Neural cell (in vitro differentiated cells): ENCODE measurements around the gene GALNT1. TPM values are rescaled to one million over a fixed set of nuclear protein-coding genes. Genes with fewer than 3 reads are reported as not detected.

Experiments used
- H2AFZ ChIP-seq: fragments of 200-600, 300-800 bp; sonication (generic), shearing (Covaris generic); 2 replicates; pipeline ENCODE4 v1.6.0; 2014; ENCODE audit warnings: low read depth, mild to moderate bottlenecking, antibody characterized with exemption, low read length, moderate library complexity
- H3F3A ChIP-seq: fragments of 200-600 bp; shearing (Covaris generic); 2 replicates; pipeline ENCODE4 v1.6.1; 2016; ENCODE audit warnings: mild to moderate bottlenecking, moderate library complexity, mixed read lengths, antibody characterized with exemption, low read length; ENCODE audit not compliant: insufficient read depth, poor library complexity, severe bottlenecking
- H3K27ac ChIP-seq: fragments of 200-600, 300-800 bp; sonication (generic), shearing (Covaris generic); 2 replicates; pipeline ENCODE4 v1.5.1; 2014; ENCODE audit warnings: mild to moderate bottlenecking, low read length, moderate library complexity
- H3K27me3 ChIP-seq: fragments of 300-800, 200-600 bp; sonication (generic), shearing (Covaris generic); 2 replicates; pipeline ENCODE4 v1.6.0; 2014; ENCODE audit warnings: mild to moderate bottlenecking, low read depth, low read length, moderate library complexity; ENCODE audit not compliant: insufficient read depth
- H3K36me3 ChIP-seq: fragments of 300-800, 200-600 bp; sonication (generic), shearing (Covaris generic); 2 replicates; pipeline ENCODE4 v1.5.1; 2014; ENCODE audit warnings: mild to moderate bottlenecking, antibody characterized with exemption, low read length, moderate library complexity; ENCODE audit not compliant: insufficient read depth
- H3K4me2 ChIP-seq: fragments of 300-800, 200-600 bp; sonication (generic), shearing (Covaris generic); 2 replicates; pipeline ENCODE4 v1.6.0; 2014; ENCODE audit warnings: mild to moderate bottlenecking, low read length
- H3K4me3 ChIP-seq: fragments of 300-800, 200-600 bp; sonication (generic), shearing (Covaris generic); 2 replicates; pipeline ENCODE4 v1.5.1; 2014; ENCODE audit warnings: mild to moderate bottlenecking, low read length, moderate library complexity
- H3K79me2 ChIP-seq: fragments of 200-600 bp; shearing (Covaris generic); replicated peaks from 2 replicates; pipeline ENCODE4 v1.6.0; 2014; ENCODE audit warnings: mild to moderate bottlenecking, low read length, moderate library complexity; ENCODE audit not compliant: insufficient read depth
- H3K9ac ChIP-seq: fragments of 300-800, 200-600 bp; sonication (generic), shearing (Covaris generic); 2 replicates; pipeline ENCODE4 v1.6.1; 2016; ENCODE audit warnings: mild to moderate bottlenecking, low read length, mixed read lengths
- H3K9me2 ChIP-seq: fragments of 200-600 bp; shearing (Covaris generic); 2 replicates; pipeline ENCODE4 v1.6.1; 2016; ENCODE audit warnings: mild to moderate bottlenecking, low read length, mixed read lengths; ENCODE audit not compliant: insufficient read depth
- H3K9me3 ChIP-seq: fragments of 200-600, 300-800 bp; sonication (generic), shearing (Covaris generic); 2 replicates; pipeline ENCODE4 v1.6.1; 2016; ENCODE audit warnings: mild to moderate bottlenecking, mixed run types, low read length, moderate library complexity, mixed read lengths
- H4K20me1 ChIP-seq: fragments of 200-600 bp; shearing (Covaris generic); 2 replicates; pipeline ENCODE4 v1.6.1; 2016; ENCODE audit warnings: mild to moderate bottlenecking, mixed run types; ENCODE audit not compliant: insufficient read depth
- CTCF ChIP-seq: fragments of 450-650 bp; IDR thresholded peaks from 2 replicates; pipeline ENCODE4 v1.5.1; 2014; ENCODE audit warnings: antibody characterized with exemption, mild to moderate bottlenecking, moderate library complexity; ENCODE audit not compliant: poor library complexity, severe bottlenecking
- EP300 ChIP-seq: fragments of 450-650 bp; conservative IDR thresholded peaks from 2 replicates; pipeline ENCODE4 v1.6.1; 2014; ENCODE audit warnings: antibody characterized with exemption, mild to moderate bottlenecking, moderate library complexity; ENCODE audit not compliant: poor library complexity, severe bottlenecking
- EZH2 ChIP-seq: fragments of 200-600, 300-800 bp; shearing (Covaris generic), sonication (generic); IDR thresholded peaks from 2 replicates; pipeline ENCODE4 v1.6.1; 2014; ENCODE audit warnings: antibody characterized with exemption, low read length, borderline replicate concordance, mild to moderate bottlenecking; ENCODE audit not compliant: insufficient read depth, poor library complexity, severe bottlenecking
- MXI1 ChIP-seq: fragments of 450-650 bp; conservative IDR thresholded peaks from 2 replicates; pipeline ENCODE4 v1.6.1; 2014; ENCODE audit warnings: antibody characterized with exemption, mild to moderate bottlenecking; ENCODE audit not compliant: poor library complexity, severe bottlenecking
- POLR2AphosphoS5 ChIP-seq: IDR thresholded peaks from 2 replicates; pipeline ENCODE4 v1.6.1; 2012
- RAD21 ChIP-seq: fragments of 450-650 bp; conservative IDR thresholded peaks from 2 replicates; pipeline ENCODE4 v1.6.1; 2014; ENCODE audit warnings: antibody characterized with exemption, mild to moderate bottlenecking, moderate library complexity
- SMC3 ChIP-seq: fragments of 450-650 bp; conservative IDR thresholded peaks from 2 replicates; pipeline ENCODE4 v1.6.1; 2014; ENCODE audit warnings: antibody characterized with exemption, mild to moderate bottlenecking, moderate library complexity; ENCODE audit not compliant: poor library complexity
- TAF1 ChIP-seq: IDR thresholded peaks from 2 replicates; pipeline ENCODE4 v1.6.1; 2012; ENCODE audit warnings: low read depth
- polyA plus RNA-seq: library from polyadenylated mRNA; depleted of rRNA; stranded (reverse); fragments of >200 nt; gene quantifications from 2 replicates; pipeline ENCODE4 v1.2.3, GENCODE V29; 2014
- TF ChIP-seq, protein P1 (sequence below): IDR thresholded peaks from 2 replicates; pipeline ENCODE4 v1.6.1; 2012; ENCODE audit warnings: borderline replicate concordance

The GALNT1 gene
- polyA plus RNA-seq, 1 donor from 2014 or later: 103 TPM

DNA sequence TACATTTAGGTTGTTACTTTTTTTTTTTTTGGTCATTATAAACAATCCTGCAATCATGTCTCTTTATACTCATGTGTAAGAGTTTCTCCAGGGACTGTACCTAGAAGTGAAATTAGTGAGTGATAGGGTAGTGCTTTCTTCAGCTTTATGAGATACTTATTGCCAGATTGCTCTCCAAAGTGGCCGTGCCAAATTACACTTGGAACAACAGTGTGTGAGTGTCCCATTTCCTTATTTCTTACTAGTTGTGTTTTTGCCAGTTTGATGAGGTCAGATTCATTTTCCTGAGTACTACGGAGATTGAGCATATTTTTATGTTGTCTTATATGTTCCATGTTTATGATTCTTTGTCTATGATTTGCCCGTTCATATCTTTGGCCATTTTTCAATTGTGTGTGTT lies 39.2 kb downstream of the GALNT1 start:
- H3K4me3 ChIP-seq: no peak overlapping the region
- H3K9me2 ChIP-seq: no peaks in the 10 kb centered on the region
- no peak overlapping the region for H3K9ac ChIP-seq
- H4K20me1 ChIP-seq: no peaks in the 10 kb centered on the region
- H3K79me2 ChIP-seq: peaks cover 64% of the 10 kb centered on the region
- no peaks in the 10 kb centered on the region for H3K36me3 ChIP-seq
- H3K27me3 ChIP-seq: no peaks in the 10 kb centered on the region
- no peaks in the 10 kb centered on the region for H3F3A ChIP-seq
- H3K27ac ChIP-seq: no peak overlapping the region
- no peak for TF ChIP-seq SMC3
- TF ChIP-seq, protein P1, sequence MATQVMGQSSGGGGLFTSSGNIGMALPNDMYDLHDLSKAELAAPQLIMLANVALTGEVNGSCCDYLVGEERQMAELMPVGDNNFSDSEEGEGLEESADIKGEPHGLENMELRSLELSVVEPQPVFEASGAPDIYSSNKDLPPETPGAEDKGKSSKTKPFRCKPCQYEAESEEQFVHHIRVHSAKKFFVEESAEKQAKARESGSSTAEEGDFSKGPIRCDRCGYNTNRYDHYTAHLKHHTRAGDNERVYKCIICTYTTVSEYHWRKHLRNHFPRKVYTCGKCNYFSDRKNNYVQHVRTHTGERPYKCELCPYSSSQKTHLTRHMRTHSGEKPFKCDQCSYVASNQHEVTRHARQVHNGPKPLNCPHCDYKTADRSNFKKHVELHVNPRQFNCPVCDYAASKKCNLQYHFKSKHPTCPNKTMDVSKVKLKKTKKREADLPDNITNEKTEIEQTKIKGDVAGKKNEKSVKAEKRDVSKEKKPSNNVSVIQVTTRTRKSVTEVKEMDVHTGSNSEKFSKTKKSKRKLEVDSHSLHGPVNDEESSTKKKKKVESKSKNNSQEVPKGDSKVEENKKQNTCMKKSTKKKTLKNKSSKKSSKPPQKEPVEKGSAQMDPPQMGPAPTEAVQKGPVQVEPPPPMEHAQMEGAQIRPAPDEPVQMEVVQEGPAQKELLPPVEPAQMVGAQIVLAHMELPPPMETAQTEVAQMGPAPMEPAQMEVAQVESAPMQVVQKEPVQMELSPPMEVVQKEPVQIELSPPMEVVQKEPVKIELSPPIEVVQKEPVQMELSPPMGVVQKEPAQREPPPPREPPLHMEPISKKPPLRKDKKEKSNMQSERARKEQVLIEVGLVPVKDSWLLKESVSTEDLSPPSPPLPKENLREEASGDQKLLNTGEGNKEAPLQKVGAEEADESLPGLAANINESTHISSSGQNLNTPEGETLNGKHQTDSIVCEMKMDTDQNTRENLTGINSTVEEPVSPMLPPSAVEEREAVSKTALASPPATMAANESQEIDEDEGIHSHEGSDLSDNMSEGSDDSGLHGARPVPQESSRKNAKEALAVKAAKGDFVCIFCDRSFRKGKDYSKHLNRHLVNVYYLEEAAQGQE: no peak
- TF ChIP-seq MXI1: no peak
- TF ChIP-seq POLR2AphosphoS5: no peak
- no peak for TF ChIP-seq CTCF
- no peak for TF ChIP-seq TAF1
- TF ChIP-seq RAD21: no peak
- no peak for TF ChIP-seq EP300
- TF ChIP-seq EZH2: no peak
- no peak overlapping the region for H3K4me2 ChIP-seq
- H2AFZ ChIP-seq: no peak overlapping the region
- peaks cover 3% of the 10 kb centered on the region for H3K9me3 ChIP-seq

DNA sequence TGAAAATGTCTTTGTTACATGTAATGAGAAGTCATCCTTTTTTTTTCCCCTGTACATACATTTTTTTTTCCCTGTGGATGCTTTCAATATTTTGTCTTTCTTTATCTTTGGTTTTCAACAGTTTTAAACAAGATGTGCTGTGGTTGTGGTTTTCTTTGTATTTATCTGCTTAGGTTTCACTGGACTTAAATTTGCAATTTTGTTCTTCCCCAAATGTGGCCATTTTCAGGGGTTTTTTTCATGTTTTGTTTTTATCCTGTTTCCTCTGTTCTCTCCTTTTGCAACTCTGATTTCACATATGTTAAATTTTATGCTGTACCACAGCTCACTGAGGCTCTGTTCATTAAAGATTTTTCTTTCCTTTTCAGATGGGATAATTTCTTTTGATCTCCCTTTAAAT lies 41.7 kb downstream of the GALNT1 start:
- no peaks in the 10 kb centered on the region for H3F3A ChIP-seq
- no peaks in the 10 kb centered on the region for H3K27me3 ChIP-seq
- no peak overlapping the region for H2AFZ ChIP-seq
- H3K4me2 ChIP-seq: no peak overlapping the region
- no peak overlapping the region for H3K4me3 ChIP-seq
- H4K20me1 ChIP-seq: no peaks in the 10 kb centered on the region
- peaks cover 64% of the 10 kb centered on the region for H3K79me2 ChIP-seq
- H3K36me3 ChIP-seq: no peaks in the 10 kb centered on the region
- H3K9ac ChIP-seq: no peak overlapping the region
- TF ChIP-seq MXI1: no peak
- TF ChIP-seq CTCF: no peak
- no peak for TF ChIP-seq EZH2
- TF ChIP-seq TAF1: no peak
- TF ChIP-seq, protein P1: no peak
- TF ChIP-seq POLR2AphosphoS5: no peak
- no peak for TF ChIP-seq SMC3
- TF ChIP-seq EP300: no peak
- TF ChIP-seq RAD21: no peak
- no peak overlapping the region for H3K27ac ChIP-seq
- no peaks in the 10 kb centered on the region for H3K9me2 ChIP-seq
- peaks cover 8% of the 10 kb centered on the region for H3K9me3 ChIP-seq
